ENCODE measurements around the gene DCAF16. TPM values are rescaled to one million over a fixed set of nuclear protein-coding genes. Genes with fewer than 3 reads are reported as not detected.

Gene DCAF16
- total RNA-seq, 1 donor from 2014 or later, result 63.1 TPM

- no peak overlapping the region for H3K4me3 Mint-ChIP-seq (ENCODE audit: low read depth)
- H3K36me3 Mint-ChIP-seq (ENCODE audit: insufficient read depth), result no peaks in the 10 kb centered on the region
- TF ChIP-seq, protein P1, sequence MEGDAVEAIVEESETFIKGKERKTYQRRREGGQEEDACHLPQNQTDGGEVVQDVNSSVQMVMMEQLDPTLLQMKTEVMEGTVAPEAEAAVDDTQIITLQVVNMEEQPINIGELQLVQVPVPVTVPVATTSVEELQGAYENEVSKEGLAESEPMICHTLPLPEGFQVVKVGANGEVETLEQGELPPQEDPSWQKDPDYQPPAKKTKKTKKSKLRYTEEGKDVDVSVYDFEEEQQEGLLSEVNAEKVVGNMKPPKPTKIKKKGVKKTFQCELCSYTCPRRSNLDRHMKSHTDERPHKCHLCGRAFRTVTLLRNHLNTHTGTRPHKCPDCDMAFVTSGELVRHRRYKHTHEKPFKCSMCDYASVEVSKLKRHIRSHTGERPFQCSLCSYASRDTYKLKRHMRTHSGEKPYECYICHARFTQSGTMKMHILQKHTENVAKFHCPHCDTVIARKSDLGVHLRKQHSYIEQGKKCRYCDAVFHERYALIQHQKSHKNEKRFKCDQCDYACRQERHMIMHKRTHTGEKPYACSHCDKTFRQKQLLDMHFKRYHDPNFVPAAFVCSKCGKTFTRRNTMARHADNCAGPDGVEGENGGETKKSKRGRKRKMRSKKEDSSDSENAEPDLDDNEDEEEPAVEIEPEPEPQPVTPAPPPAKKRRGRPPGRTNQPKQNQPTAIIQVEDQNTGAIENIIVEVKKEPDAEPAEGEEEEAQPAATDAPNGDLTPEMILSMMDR (IDR thresholded peaks at IDR 0.05; ENCODE audit: unreplicated experiment), result no peak
- peaks cover 7% of the 10 kb centered on the region for H3K4me1 Mint-ChIP-seq (ENCODE audit: low read depth)
- H3K27me3 Mint-ChIP-seq, result peaks cover 4% of the 10 kb centered on the region
- H3K27ac Mint-ChIP-seq, result no peak overlapping the region
- no peak for DNase-seq (ENCODE audit: low spot score, unreplicated experiment)
- H3K9me3 Mint-ChIP-seq (ENCODE audit: low read depth), result peaks cover 2% of the 10 kb centered on the region
Measured at GRCh38 chr4:17760626-17761025, 49.9 kb downstream of the DCAF16 start.

DNA sequence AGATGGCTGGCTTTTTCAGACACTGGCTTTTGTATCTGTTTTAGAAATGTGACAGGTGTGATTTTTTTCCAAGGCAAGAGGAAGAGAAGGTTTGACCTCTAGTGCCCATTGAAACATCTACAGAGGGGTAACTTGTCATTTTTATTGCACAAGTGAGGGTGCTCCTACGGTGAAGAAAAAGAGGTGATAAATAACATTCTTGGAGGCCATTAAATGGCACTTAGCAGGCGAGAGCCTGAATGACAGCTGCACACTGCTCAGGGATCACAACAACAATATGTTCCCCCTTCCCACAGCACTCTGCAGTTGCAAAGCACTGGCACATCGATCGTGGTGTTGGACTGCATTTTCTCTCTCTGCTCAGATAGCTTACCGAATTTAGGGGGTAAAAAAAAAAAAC lies 52.1 kb downstream of the DCAF16 start:
- Mint-ChIP-seq H3K4me1 (ENCODE audit: low read depth) (peaks cover 10% of the 10 kb centered on the region), H3K36me3 (ENCODE audit: insufficient read depth) (no peaks in the 10 kb centered on the region), H3K9me3 (ENCODE audit: low read depth) (no peaks in the 10 kb centered on the region), H3K27me3 (peaks cover 5% of the 10 kb centered on the region), H3K27ac (no peak overlapping the region), H3K4me3 (ENCODE audit: low read depth) (no peak overlapping the region)
- TF ChIP-seq, protein P1 (IDR thresholded peaks at IDR 0.05; ENCODE audit: unreplicated experiment), result no peak
- no peak for DNase-seq (ENCODE audit: low spot score, unreplicated experiment)

DNA sequence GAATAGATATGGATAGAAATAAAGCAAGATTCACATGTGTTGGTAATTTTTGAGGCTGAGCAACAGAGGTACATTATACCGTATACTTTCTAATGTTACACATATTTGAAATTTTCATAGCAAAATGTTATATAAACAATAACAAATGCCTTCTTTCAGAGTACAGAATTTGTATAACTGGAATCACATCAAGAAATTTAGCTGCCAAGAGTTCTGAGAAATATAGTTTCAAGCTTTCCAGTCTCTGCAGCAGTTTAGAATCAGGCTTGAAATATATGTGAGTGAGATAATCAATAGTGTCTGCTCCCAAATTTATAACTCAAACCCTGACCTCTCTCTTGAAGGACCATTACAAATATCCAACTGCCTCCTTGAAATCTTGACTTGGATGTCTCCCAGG lies 52.9 kb downstream of the DCAF16 start:
- Mint-ChIP-seq H3K27ac (no peak overlapping the region), H3K4me3 (ENCODE audit: low read depth) (no peak overlapping the region), H3K27me3 (peaks cover 5% of the 10 kb centered on the region), H3K9me3 (ENCODE audit: low read depth) (no peaks in the 10 kb centered on the region), H3K4me1 (ENCODE audit: low read depth) (peaks cover 13% of the 10 kb centered on the region), H3K36me3 (ENCODE audit: insufficient read depth) (no peaks in the 10 kb centered on the region)
- no peak for DNase-seq (ENCODE audit: low spot score, unreplicated experiment)
- TF ChIP-seq, protein P1 (IDR thresholded peaks at IDR 0.05; ENCODE audit: unreplicated experiment), result no peak

- H3K9me3 Mint-ChIP-seq (ENCODE audit: low read depth), result no peaks in the 10 kb centered on the region
- peaks cover 7% of the 10 kb centered on the region for H3K27me3 Mint-ChIP-seq
- no peak overlapping the region for H3K27ac Mint-ChIP-seq
- TF ChIP-seq, protein P1 (IDR thresholded peaks at IDR 0.05; ENCODE audit: unreplicated experiment), result no peak
- no peak for DNase-seq (ENCODE audit: low spot score, unreplicated experiment)
- H3K4me1 Mint-ChIP-seq (ENCODE audit: low read depth), result peaks cover 13% of the 10 kb centered on the region
- no peaks in the 10 kb centered on the region for H3K36me3 Mint-ChIP-seq (ENCODE audit: insufficient read depth)
- H3K4me3 Mint-ChIP-seq (ENCODE audit: low read depth), result no peak overlapping the region
Measured at GRCh38 chr4:17753646-17754045, 56.9 kb downstream of the DCAF16 start.

Other genes starting within 250 kb of the DCAF16 start
- gene LAP3, start 233.6 kb downstream of the DCAF16 start, total RNA-seq, result 76.4 and 81.6 TPM in 2 replicates
- 108 and 115 TPM in 2 replicates for gene MED28, start 196.1 kb downstream of the DCAF16 start, total RNA-seq
- 0.17 and 0.20 TPM in 2 replicates for gene FAM184B, start 29.1 kb downstream of the DCAF16 start, total RNA-seq
- 17.9 and 22.0 TPM in 2 replicates for gene NCAPG, start 222 bp upstream of the DCAF16 start, total RNA-seq
- gene LCORL, start 211.0 kb upstream of the DCAF16 start, total RNA-seq, result 22.3 and 26.1 TPM in 2 replicates